ENCODE results near the gene EMC1. TPM values are rescaled to one million over a fixed set of nuclear protein-coding genes. Genes with fewer than 3 reads are reported as not detected.
"Not testable (repeated sequence)": the region's sequence is repeated elsewhere in the genome, so short reads cannot be mapped to it uniquely, and the experiment has no call there.

Gene EMC1
- total RNA-seq, 6 experiments from 2014 or later: 86.8 to 106 (median 93.6) TPM

DNA sequence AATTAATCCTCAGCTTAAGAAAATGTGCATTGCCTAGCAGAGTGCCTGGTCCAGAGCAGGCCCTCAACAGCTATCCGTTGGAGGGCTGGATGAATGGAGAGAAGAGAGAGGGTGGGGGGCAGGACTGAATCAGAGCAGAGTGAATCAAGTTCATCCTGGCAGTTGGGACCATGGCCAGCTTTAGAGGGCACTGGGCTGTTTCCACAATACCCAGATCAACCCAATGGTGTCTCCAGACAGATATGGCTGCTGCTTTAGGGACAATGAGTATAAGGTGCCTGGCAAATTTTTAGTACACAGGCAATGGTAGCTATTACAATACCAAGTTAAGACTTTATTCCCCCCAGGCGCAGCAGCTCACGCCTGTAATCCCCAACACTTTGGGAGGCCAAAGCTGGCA is 17.1 kb downstream of the EMC1 start:
- Mint-ChIP-seq H3K27me3 (ENCODE audit: insufficient read depth) (peaks cover 2% of the 10 kb centered on the region; the same call in 1 of the 2 replicates), H3K27ac (no peak overlapping the region), H3K9me3 (no peaks in the 10 kb centered on the region), H3K36me3 (ENCODE audit: low read depth) (peaks cover 26% of the 10 kb centered on the region), H3K4me3 (no peak overlapping the region), H3K4me1 (ENCODE audit: low read depth) (no peaks in the 10 kb centered on the region)
- DNase-seq: no peak
- TF ChIP-seq, protein P1, sequence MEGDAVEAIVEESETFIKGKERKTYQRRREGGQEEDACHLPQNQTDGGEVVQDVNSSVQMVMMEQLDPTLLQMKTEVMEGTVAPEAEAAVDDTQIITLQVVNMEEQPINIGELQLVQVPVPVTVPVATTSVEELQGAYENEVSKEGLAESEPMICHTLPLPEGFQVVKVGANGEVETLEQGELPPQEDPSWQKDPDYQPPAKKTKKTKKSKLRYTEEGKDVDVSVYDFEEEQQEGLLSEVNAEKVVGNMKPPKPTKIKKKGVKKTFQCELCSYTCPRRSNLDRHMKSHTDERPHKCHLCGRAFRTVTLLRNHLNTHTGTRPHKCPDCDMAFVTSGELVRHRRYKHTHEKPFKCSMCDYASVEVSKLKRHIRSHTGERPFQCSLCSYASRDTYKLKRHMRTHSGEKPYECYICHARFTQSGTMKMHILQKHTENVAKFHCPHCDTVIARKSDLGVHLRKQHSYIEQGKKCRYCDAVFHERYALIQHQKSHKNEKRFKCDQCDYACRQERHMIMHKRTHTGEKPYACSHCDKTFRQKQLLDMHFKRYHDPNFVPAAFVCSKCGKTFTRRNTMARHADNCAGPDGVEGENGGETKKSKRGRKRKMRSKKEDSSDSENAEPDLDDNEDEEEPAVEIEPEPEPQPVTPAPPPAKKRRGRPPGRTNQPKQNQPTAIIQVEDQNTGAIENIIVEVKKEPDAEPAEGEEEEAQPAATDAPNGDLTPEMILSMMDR (IDR thresholded peaks at IDR 0.05): no peak

DNA sequence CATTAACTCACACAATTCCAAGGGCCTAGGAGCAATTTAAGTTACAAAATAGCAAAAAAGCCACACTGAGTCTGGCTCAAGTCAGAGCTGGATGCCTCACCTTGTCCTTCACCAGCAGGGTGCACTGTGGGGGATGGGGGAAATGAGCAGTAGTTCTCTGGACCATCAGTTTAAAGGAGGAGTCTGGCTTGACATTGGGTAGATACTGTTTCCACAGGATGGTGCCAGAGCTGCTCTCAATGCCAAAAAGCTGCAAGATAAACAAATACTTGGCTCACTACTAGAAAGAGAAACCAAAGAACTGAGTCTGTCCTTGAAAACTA is 18.8 kb downstream of the EMC1 start:
- DNase-seq: no peak
- Mint-ChIP-seq H3K9me3 (no peaks in the 10 kb centered on the region), H3K27me3 (ENCODE audit: insufficient read depth) (no peaks in the 10 kb centered on the region; the same call in 1 of the 2 replicates), H3K27ac (no peak overlapping the region), H3K4me3 (no peak overlapping the region), H3K36me3 (ENCODE audit: low read depth) (peaks cover 26% of the 10 kb centered on the region), H3K4me1 (ENCODE audit: low read depth) (no peaks in the 10 kb centered on the region)
- TF ChIP-seq, protein P1 (IDR thresholded peaks at IDR 0.05): peak; percentile 45

DNA sequence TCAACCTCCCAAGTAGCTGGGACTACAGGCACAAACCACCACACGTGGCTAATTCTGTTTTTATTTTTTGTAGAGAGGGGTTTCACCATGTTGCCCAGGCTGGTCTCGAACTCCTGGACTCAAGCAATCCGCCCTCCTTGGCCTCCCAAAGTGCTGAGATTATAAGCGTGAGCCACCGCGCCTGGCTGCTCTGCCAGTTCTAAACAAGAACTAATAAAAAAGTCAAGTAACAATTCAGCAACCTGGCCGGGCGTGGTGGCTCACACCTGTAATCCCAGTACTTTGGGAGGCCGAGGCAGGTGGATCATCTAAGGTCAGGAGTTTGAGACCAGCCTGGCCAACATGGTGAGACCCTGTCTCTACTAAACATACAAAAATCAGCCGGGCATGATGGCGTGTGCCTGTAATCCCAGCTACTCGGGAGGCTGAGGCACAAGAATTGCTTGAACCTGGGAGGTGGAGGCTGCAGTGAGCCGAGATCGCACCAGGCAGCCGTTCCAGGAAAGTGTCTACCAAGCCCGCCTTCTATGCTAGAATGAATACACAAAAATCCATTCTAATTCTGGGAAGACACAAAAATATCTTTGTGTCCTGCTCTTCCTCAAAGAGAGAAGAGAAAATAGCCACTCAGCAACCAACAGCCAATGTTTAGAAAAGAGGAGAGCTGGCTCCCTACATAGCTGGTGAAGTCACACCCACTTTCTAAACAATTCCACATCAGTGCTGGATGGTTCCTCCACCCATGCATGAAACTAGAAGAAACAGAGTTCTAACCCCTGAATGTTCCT is 19.4 kb downstream of the EMC1 start:
- H3K4me3 Mint-ChIP-seq, DNase-seq: not testable (repeated sequence)
- peaks cover 21% of the 10 kb centered on the region for H3K36me3 Mint-ChIP-seq (ENCODE audit: low read depth)

DNA sequence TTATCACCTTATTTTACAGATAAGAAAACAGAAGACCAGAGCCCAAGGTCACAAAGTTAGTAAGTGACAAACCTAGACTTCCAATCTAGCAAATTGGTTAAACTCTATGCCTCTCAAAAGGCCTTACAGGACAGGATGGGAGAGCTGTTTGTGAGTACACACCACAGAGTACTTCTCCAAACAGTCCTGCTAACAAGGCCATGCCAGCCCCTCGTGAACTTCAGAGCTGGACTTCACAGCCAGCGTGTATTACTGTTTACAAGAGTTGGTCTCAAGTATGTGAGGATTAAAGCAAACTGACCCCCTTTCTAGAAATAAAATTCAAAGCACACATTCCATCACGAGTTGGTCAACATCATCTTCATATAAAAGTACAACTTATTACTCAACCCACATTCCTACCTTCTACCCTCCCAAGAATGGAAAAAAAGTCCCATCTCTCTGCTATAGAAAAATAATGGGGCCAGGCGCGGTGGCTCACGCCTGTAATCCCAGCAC is 21.4 kb downstream of the EMC1 start:
- no peak overlapping the region for H3K4me3 Mint-ChIP-seq

More for the DNA sequence above, 19.4 kb downstream of the EMC1 start:
- H3K4me1 Mint-ChIP-seq (ENCODE audit: low read depth); H3K27me3 Mint-ChIP-seq (ENCODE audit: insufficient read depth); H3K27ac Mint-ChIP-seq; H3K9me3 Mint-ChIP-seq: not testable (repeated sequence)

DNA sequence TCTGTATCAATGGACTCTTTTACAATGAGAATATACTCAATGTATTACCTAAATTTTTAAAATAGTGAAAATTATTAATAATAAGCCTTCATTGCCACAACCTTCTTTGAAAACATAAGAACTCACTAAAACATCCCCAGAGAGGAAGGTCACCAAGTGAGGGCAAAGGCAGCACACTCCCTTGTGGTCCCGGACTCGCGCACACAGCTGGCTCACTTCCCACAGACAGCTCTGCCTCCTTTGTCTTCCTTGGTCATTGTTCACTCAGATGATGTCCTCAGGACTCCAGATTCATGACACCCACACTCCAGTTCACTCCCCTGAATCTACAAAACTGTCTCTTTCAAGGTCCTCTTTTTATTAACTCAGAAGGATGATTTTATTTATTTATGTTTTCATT is 22.1 kb downstream of the EMC1 start:
- no peaks in the 10 kb centered on the region for H3K9me3 Mint-ChIP-seq
- peaks cover 32% of the 10 kb centered on the region for H3K36me3 Mint-ChIP-seq (ENCODE audit: low read depth)
- H3K4me3 Mint-ChIP-seq: no peak overlapping the region
- no peak for DNase-seq
- H3K27ac Mint-ChIP-seq: no peak overlapping the region
- TF ChIP-seq, protein P1 (IDR thresholded peaks at IDR 0.05): no peak
- H3K4me1 Mint-ChIP-seq (ENCODE audit: low read depth): peaks cover 6% of the 10 kb centered on the region
- H3K27me3 Mint-ChIP-seq (ENCODE audit: insufficient read depth): peaks cover 2% of the 10 kb centered on the region

More for the DNA sequence above, 21.4 kb downstream of the EMC1 start:
- H3K4me1 Mint-ChIP-seq (ENCODE audit: low read depth): no peaks in the 10 kb centered on the region; the same call in 1 of the 2 replicates
- no peaks in the 10 kb centered on the region for H3K9me3 Mint-ChIP-seq
- peaks cover 26% of the 10 kb centered on the region for H3K36me3 Mint-ChIP-seq (ENCODE audit: low read depth)
- TF ChIP-seq, protein P1 (IDR thresholded peaks at IDR 0.05): no peak
- peaks cover 2% of the 10 kb centered on the region for H3K27me3 Mint-ChIP-seq (ENCODE audit: insufficient read depth)
- no peak for DNase-seq
- H3K27ac Mint-ChIP-seq: peak overlapping the region; percentile 31; the same call in 1 of the 2 replicates

Data from HFFc6 (cell line).